22Rv1 (cell line): ENCODE measurements around the gene YPEL5.
"Not testable (repeated sequence)": the region's sequence is repeated elsewhere in the genome, so short reads cannot be mapped to it uniquely, and the experiment has no call there.

Experiments
- H3K27ac ChIP-seq: fragments of 450-650 bp; 2 replicates; pipeline ENCODE4 v1.5.1; 2017
- CTCF ChIP-seq: fragments of 450-650 bp; IDR thresholded peaks from 2 replicates; pipeline ENCODE4 v1.5.1; 2017; ENCODE audit warnings: mild to moderate bottlenecking
- ZFX ChIP-seq: fragments of 450-650 bp; IDR thresholded peaks from 2 replicates; pipeline ENCODE4 v1.6.1; 2017; ENCODE audit warnings: antibody characterized with exemption, borderline replicate concordance

Gene YPEL5

GRCh38 chr2:30108851-30109250 is 38.0 kb upstream of the YPEL5 start:
- H3K27ac ChIP-seq, result no peak overlapping the region
- TF ChIP-seq CTCF (no peak), ZFX (no peak)

GRCh38 chr2:30109856-30110255 is 37.0 kb upstream of the YPEL5 start:
- TF ChIP-seq CTCF (no peak), ZFX (no peak)

GRCh38 chr2:30110773-30111172 is 36.0 kb upstream of the YPEL5 start:
- no peak overlapping the region for H3K27ac ChIP-seq
- TF ChIP-seq CTCF (no peak), ZFX (no peak)

More at GRCh38 chr2:30109856-30110255, 37.0 kb upstream of the YPEL5 start:
- no peak overlapping the region for H3K27ac ChIP-seq

GRCh38 chr2:30111186-30111585 is 35.6 kb upstream of the YPEL5 start:
- H3K27ac ChIP-seq, result not testable (repeated sequence)

GRCh38 chr2:30112561-30112960 is 34.2 kb upstream of the YPEL5 start:
- no peak overlapping the region for H3K27ac ChIP-seq
- TF ChIP-seq CTCF (no peak), ZFX (no peak)

- H3K27ac ChIP-seq, result no peak overlapping the region
- no peak for TF ChIP-seq CTCF
- TF ChIP-seq ZFX, result no peak
Measured at GRCh38 chr2:30113617-30114293, 33.1 kb upstream of the YPEL5 start.

- TF ChIP-seq ZFX (no peak), CTCF (peak; percentile 85)
- H3K27ac ChIP-seq, result no peak overlapping the region
Measured at GRCh38 chr2:30115141-30115980, 31.4 kb upstream of the YPEL5 start.
